ENCODE data around the gene TYW5.
A peak's percentile ranks its signal among the peaks of the same experiment; 100 is the strongest.

TYW5 gene

DNA sequence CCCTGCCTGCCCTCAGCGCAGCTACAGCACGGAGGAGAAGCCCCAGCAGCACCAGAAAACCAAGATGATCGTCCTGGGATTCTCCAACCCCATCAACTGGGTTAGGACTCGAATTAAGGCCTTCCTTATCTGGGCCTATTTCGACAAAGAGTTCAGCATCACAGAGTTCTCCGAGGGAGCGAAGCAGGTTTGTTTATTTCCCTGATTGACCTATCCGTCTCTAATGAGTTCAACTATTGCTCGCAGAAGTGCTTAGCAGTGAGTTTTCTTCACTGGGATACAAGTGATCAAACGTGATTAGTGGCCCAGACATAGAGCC, 730 bp upstream of the TYW5 start:
- H3K27ac Mint-ChIP-seq = peak overlapping the region; percentile 93
- DNase-seq (ENCODE audit: low spot score) = no peak
- peak overlapping the region; percentile 99 for H3K4me3 Mint-ChIP-seq
- no peaks in the 10 kb centered on the region for H3K27me3 Mint-ChIP-seq (ENCODE audit: low read depth)
- peaks cover 40% of the 10 kb centered on the region for H3K4me1 Mint-ChIP-seq (ENCODE audit: low read depth)
- H3K36me3 Mint-ChIP-seq (ENCODE audit: low read depth) = peaks cover 27% of the 10 kb centered on the region
- H3K9me3 Mint-ChIP-seq = no peaks in the 10 kb centered on the region

DNA sequence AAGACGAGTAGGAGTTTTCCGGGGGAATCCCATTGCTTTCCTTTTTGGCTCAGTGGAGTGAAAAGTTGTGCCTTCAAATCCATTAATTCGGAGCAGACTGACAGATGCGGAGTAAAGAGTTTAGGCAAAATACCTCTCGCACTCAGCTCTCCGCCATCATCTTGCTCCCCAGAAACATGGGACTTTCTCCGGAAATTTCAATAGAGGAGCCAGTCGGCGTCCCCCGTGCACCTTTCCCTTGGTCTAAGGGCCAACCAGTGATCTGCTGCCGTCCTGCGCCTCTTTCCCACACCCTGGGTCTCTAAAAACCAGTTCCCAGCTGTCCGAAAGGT, 318 bp downstream of the TYW5 start:
- Mint-ChIP-seq H3K36me3 (ENCODE audit: low read depth) (peaks cover 24% of the 10 kb centered on the region), H3K4me3 (peak overlapping the region; percentile 99), H3K4me1 (ENCODE audit: low read depth) (peaks cover 46% of the 10 kb centered on the region), H3K27me3 (ENCODE audit: low read depth) (no peaks in the 10 kb centered on the region), H3K9me3 (no peaks in the 10 kb centered on the region), H3K27ac (peak overlapping the region; percentile 93)
- no peak for DNase-seq (ENCODE audit: low spot score)

DNA sequence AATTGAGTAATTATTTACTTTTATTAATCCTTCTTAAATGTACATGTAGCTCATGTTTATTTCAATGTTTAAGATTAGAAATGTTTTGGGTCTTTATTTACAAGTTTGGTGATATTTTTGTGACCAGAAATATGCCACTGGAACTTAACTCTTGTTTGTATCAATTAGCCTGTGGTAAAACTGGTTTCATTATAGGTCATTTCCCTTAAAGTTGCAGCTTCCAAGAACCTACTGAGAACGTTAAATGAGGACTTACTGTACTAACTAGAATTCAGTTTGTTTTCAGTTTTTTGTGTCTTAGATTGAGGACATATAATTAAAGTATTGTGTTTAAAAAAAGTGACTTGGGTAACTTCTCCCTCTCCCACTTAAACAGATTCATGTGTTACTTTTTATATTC, 4.3 kb downstream of the TYW5 start:
- Mint-ChIP-seq H3K4me3 (peak overlapping the region; percentile 42), H3K4me1 (ENCODE audit: low read depth) (peaks cover 36% of the 10 kb centered on the region), H3K27me3 (ENCODE audit: low read depth) (no peaks in the 10 kb centered on the region)

DNA sequence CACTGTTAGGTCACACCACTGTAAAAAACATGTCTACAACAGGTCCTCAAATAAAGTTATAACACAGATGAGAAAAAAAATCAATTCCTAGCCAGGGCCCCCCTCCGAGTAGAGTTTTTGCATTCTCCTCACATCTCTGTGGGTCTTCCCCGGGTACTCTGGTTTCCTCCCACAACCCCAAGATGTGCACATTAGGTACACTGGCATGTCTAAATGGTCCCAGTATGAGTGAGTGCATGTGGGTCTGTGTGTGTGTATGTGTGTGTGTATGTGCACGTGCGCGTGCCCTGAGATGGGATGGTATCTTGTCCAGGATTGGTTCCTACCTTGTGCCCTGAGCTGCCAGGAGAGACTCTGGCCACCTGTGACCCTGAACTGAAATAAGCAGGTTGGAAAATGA, 4.9 kb downstream of the TYW5 start:
- peaks cover 36% of the 10 kb centered on the region for H3K4me1 Mint-ChIP-seq (ENCODE audit: low read depth)
- peaks cover 22% of the 10 kb centered on the region for H3K36me3 Mint-ChIP-seq (ENCODE audit: low read depth)

More for the DNA sequence above, 4.3 kb downstream of the TYW5 start:
- Mint-ChIP-seq H3K27ac (no peak overlapping the region), H3K36me3 (ENCODE audit: low read depth) (peaks cover 24% of the 10 kb centered on the region), H3K9me3 (no peaks in the 10 kb centered on the region)
- DNase-seq (ENCODE audit: low spot score) = no peak

DNA sequence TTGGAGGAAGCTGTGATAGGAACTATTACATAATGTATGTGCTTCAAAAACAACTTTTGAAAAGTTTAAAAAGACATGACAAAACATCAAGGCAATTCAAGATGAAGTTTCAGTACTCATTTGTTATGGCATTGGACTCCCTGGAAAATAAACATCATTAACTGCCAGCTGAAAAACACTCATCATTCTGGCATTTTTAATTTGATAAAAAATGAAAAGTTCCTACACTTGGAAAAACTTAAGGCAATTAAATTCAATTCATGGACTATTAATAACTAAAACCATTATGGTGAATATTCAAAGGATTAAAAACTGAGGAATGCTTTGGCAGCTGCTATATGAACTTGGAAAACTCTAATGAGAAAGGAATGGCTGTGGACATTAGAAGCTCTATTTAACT, 8.5 kb downstream of the TYW5 start:
- H3K27ac Mint-ChIP-seq = no peak overlapping the region
- H3K36me3 Mint-ChIP-seq (ENCODE audit: low read depth) = peaks cover 33% of the 10 kb centered on the region
- no peaks in the 10 kb centered on the region for H3K27me3 Mint-ChIP-seq (ENCODE audit: low read depth)
- H3K9me3 Mint-ChIP-seq = no peaks in the 10 kb centered on the region
- H3K4me3 Mint-ChIP-seq = no peak overlapping the region
- peaks cover 24% of the 10 kb centered on the region for H3K4me1 Mint-ChIP-seq (ENCODE audit: low read depth)
- no peak for DNase-seq (ENCODE audit: low spot score)

More for the DNA sequence above, 4.9 kb downstream of the TYW5 start:
- Mint-ChIP-seq H3K4me3 (no peak overlapping the region), H3K27ac (peak overlapping the region; percentile 64), H3K27me3 (ENCODE audit: low read depth) (no peaks in the 10 kb centered on the region), H3K9me3 (no peaks in the 10 kb centered on the region)
- DNase-seq (ENCODE audit: low spot score) = no peak

DNA sequence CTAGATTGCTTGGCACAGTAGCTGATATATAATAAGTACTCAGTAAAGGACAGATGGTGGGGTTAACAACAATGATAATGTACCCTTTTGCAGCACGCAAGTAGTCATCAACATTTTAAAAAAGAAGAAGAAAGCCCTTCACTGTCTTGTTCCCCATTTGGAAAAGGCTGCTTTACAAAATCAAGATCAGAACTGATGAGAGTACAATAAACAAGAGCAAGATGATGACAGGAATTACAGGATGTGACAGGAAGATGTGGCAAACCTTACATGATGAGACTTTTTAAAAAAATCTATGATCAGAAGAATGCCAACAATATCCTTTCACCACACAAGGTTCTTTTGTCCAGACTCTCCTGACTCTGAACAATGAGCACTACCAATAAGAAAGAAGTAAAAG, 9.1 kb downstream of the TYW5 start:
- no peak for DNase-seq (ENCODE audit: low spot score)
- H3K4me1 Mint-ChIP-seq (ENCODE audit: low read depth) = peaks cover 19% of the 10 kb centered on the region
- no peaks in the 10 kb centered on the region for H3K27me3 Mint-ChIP-seq (ENCODE audit: low read depth)
- no peaks in the 10 kb centered on the region for H3K9me3 Mint-ChIP-seq
- H3K36me3 Mint-ChIP-seq (ENCODE audit: low read depth) = peaks cover 33% of the 10 kb centered on the region
- H3K27ac Mint-ChIP-seq = no peak overlapping the region
- H3K4me3 Mint-ChIP-seq = no peak overlapping the region

DNA sequence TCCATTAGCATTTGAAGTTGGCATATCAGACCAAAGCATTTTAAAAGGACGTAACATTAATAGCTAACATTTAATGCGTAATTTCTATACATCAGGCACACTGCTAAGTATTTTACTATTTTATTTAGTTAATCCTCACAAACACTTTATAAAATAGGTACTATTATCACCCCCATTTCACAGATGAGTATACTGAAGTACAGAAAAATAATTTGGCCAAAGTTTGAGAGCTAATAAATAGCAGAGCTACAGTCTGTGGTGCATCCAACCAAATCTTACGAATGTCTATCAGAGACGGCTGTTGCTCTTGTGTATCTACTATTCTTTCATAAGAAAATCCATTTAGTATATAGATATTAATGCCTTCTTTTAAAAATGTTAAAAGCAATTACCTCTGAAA, 11.9 kb downstream of the TYW5 start:
- Mint-ChIP-seq H3K27ac (no peak overlapping the region), H3K9me3 (no peaks in the 10 kb centered on the region), H3K36me3 (ENCODE audit: low read depth) (peaks cover 35% of the 10 kb centered on the region), H3K27me3 (ENCODE audit: low read depth) (no peaks in the 10 kb centered on the region), H3K4me3 (no peak overlapping the region), H3K4me1 (ENCODE audit: low read depth) (peaks cover 14% of the 10 kb centered on the region)
- DNase-seq (ENCODE audit: low spot score) = no peak

DNA sequence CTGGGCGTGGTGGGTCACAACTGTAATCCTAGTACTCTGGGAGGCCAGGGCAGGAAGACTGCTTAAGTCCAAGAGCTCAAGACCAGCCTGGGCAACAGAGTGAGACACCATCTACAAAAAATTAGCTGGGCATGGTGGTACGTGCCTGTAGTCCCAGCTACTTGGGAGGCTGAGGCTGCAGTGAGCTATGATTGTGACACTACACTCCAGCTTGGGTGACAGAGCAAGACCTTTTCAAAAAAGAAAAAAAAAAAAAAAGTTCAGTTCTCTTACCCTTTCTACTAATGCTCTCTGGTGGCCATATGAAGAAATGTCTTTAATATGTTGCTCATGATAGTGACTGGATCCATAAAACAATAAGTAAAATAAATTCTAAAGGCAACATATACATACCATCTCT, 14.9 kb downstream of the TYW5 start:
- no peak for DNase-seq (ENCODE audit: low spot score)

DNA sequence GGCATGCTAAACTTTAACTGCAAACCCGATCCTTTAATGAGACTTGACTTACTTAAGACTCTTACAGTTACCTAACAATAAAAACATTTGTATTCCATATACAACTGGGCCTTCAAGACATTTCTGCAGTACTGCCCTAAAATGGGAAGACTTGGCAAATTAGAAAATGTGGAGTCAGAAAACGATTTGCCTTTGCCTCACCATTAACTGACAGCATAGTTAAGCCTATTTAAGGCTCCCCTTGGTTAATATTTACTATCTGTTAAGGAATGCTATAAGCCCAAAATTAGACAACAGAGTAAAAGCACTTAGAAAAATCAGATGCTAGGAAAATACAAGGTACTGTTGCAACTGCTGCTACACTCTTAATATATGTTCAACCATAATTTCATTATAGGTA, 18.7 kb downstream of the TYW5 start:
- Mint-ChIP-seq H3K27ac (no peak overlapping the region), H3K27me3 (ENCODE audit: low read depth) (no peaks in the 10 kb centered on the region), H3K36me3 (ENCODE audit: low read depth) (peaks cover 39% of the 10 kb centered on the region), H3K4me3 (no peak overlapping the region), H3K9me3 (no peaks in the 10 kb centered on the region), H3K4me1 (ENCODE audit: low read depth) (peaks cover 5% of the 10 kb centered on the region)
- DNase-seq (ENCODE audit: low spot score) = no peak

More for the DNA sequence above, 14.9 kb downstream of the TYW5 start:
- no peak overlapping the region for H3K4me3 Mint-ChIP-seq
- peak overlapping the region; percentile 62 for H3K27ac Mint-ChIP-seq
- H3K4me1 Mint-ChIP-seq (ENCODE audit: low read depth) = peaks cover 8% of the 10 kb centered on the region
- peaks cover 33% of the 10 kb centered on the region for H3K36me3 Mint-ChIP-seq (ENCODE audit: low read depth)
- no peaks in the 10 kb centered on the region for H3K27me3 Mint-ChIP-seq (ENCODE audit: low read depth)
- H3K9me3 Mint-ChIP-seq = no peaks in the 10 kb centered on the region

DNA sequence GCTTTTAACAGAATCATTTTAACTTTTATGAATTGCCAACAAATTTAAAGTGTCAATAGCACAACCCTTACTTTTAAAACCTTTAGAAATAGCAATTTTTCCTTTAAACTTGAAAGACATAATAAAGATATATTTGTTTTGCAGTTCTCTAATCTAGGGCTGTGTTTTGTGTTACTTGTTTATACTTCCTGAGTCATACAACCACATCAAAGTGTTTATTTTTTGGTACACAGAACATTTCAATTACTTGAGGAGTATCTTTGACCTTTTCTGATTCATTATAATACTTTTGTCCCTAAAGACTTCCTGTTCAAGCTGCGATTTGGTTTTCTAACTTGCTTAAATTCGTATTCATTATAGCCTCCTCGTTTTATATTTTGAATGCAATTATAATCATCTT, 21.8 kb downstream of the TYW5 start:
- Mint-ChIP-seq H3K4me1 (ENCODE audit: low read depth) (no peaks in the 10 kb centered on the region), H3K4me3 (no peak overlapping the region), H3K36me3 (ENCODE audit: low read depth) (peaks cover 50% of the 10 kb centered on the region), H3K9me3 (no peaks in the 10 kb centered on the region), H3K27ac (no peak overlapping the region), H3K27me3 (ENCODE audit: low read depth) (no peaks in the 10 kb centered on the region)
- DNase-seq (ENCODE audit: low spot score) = no peak

DNA sequence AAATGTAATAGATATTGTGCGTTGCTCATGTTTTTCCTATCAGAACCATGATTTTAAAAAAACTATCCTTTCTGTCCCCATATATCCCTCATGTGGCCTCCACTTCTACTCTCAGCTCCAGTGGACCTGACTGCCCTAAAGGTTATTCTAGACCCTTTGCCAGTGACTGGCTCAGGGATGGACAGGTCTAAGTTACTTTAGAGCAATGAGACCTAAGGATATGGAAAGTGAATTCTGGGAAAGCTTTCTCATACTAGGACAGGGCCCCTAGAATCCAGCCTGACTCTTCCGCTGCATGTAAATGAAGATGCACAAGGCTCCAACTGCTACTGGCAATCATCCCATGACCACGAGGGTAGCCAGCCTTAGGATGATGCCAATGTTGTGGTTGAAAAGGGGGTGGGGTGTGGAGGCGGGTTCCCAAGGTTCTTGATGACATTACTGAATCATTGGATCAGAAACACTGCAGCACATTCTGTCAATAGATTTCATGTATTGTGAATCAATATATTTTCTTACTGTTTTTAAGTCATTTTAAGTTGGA, 22.9 kb downstream of the TYW5 start:
- H3K4me3 Mint-ChIP-seq = no peak overlapping the region
- H3K9me3 Mint-ChIP-seq = no peaks in the 10 kb centered on the region
- DNase-seq (ENCODE audit: low spot score) = no peak
- no peaks in the 10 kb centered on the region for H3K4me1 Mint-ChIP-seq (ENCODE audit: low read depth)
- no peak overlapping the region for H3K27ac Mint-ChIP-seq
- H3K36me3 Mint-ChIP-seq (ENCODE audit: low read depth) = peaks cover 49% of the 10 kb centered on the region
- no peaks in the 10 kb centered on the region for H3K27me3 Mint-ChIP-seq (ENCODE audit: low read depth)

DNA sequence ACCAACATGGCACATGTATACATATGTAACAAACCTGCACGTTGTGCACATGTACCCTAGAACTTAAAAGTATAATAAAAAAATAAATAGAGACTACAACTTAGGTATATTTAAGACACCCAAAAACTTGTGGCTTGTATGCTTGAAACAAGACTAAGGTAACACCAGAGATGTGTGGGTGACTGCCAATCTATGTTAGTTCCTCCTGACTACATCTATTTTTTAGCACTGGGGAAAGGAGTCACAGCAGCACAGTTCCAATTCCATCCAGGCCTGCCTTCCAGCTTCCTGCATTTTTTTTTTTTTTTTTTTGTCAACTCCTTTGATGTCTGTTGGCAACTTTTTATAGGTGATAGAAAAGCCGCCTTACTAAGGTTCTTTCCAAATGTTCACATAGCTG, 26.0 kb downstream of the TYW5 start:
- no peak for DNase-seq (ENCODE audit: low spot score)
- Mint-ChIP-seq H3K9me3 (no peaks in the 10 kb centered on the region), H3K36me3 (ENCODE audit: low read depth) (peaks cover 55% of the 10 kb centered on the region), H3K4me1 (ENCODE audit: low read depth) (peaks cover 2% of the 10 kb centered on the region), H3K4me3 (no peak overlapping the region), H3K27ac (no peak overlapping the region), H3K27me3 (ENCODE audit: low read depth) (no peaks in the 10 kb centered on the region)

DNA sequence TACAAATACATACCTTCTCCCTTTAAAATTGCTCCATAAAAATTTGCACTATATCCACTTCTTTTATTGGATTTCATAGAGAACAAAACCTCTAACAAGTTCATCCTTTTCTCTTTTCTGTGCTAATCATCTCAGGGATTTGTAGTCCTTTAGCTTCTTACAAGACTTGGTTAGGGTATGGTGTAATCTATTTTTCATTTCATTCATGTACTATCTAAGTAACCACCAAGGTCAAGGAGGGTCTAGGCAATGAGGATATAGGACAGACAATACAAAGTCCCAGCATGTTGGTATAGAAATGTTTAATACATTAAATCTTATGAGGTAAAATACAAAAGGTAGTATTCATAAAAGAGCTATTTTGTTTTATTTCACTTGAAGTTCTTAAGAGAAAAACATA, 26.7 kb downstream of the TYW5 start:
- no peaks in the 10 kb centered on the region for H3K9me3 Mint-ChIP-seq
- no peak overlapping the region for H3K4me3 Mint-ChIP-seq
- H3K27ac Mint-ChIP-seq = no peak overlapping the region
- H3K27me3 Mint-ChIP-seq (ENCODE audit: low read depth) = no peaks in the 10 kb centered on the region
- peaks cover 53% of the 10 kb centered on the region for H3K36me3 Mint-ChIP-seq (ENCODE audit: low read depth)
- no peak for DNase-seq (ENCODE audit: low spot score)
- H3K4me1 Mint-ChIP-seq (ENCODE audit: low read depth) = peaks cover 7% of the 10 kb centered on the region

DNA sequence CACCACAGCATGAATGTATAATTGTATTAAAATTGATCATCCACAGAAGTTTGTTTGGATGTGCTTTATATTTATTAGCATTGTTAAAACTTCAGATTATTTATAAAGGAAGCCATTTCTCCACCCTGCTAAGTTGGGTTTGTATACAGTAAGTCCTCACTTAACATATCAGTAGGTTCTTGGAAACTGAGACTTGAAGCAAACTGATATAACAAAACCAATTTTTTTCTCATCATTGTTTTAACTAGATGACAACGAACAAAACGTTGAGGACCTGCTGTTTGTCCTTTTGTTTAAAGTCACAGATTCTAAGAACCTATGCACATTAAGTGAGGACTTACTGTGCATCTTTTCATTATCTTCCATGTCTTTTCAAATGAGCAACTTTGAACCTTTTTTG, 27.1 kb downstream of the TYW5 start:
- Mint-ChIP-seq H3K4me1 (ENCODE audit: low read depth) (peaks cover 8% of the 10 kb centered on the region), H3K27me3 (ENCODE audit: low read depth) (no peaks in the 10 kb centered on the region), H3K4me3 (no peak overlapping the region), H3K27ac (no peak overlapping the region), H3K36me3 (ENCODE audit: low read depth) (peaks cover 51% of the 10 kb centered on the region), H3K9me3 (no peaks in the 10 kb centered on the region)
- DNase-seq (ENCODE audit: low spot score) = no peak

DNA sequence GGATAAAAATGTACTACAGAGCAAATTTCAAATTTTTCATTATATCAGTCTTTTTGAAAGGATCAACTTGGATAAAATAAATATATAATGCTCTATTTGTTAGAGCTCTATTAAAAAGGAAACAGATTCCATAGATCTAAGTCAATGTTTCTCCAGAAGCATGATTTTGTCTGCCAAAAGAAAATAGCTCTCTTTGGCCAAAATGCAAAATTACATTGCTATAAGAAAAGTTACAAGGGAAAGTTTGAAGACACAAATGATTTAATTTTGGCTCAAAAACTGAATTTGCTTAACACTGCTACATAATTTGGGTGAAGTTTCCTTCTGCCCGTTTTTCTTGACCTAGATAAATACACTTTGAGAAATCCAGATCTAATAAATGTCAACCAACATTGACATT, 28.5 kb downstream of the TYW5 start:
- no peak for DNase-seq (ENCODE audit: low spot score)
- no peaks in the 10 kb centered on the region for H3K9me3 Mint-ChIP-seq
- no peak overlapping the region for H3K4me3 Mint-ChIP-seq
- peaks cover 49% of the 10 kb centered on the region for H3K36me3 Mint-ChIP-seq (ENCODE audit: low read depth)
- H3K27me3 Mint-ChIP-seq (ENCODE audit: low read depth) = no peaks in the 10 kb centered on the region
- no peak overlapping the region for H3K27ac Mint-ChIP-seq
- H3K4me1 Mint-ChIP-seq (ENCODE audit: low read depth) = peaks cover 12% of the 10 kb centered on the region

Measured in T-helper 2 cell treated with Interferon-gamma antibody and Interleukin-4, amounts not matched to agents 5 μg/mL and 100 μg/mL, for 36 hours (primary cell).